SK-N-SH treated with all-trans-retinoic acid at 6 μM for 48 hours (cell line): ENCODE data around the gene RERE.
A peak's percentile ranks its signal among the peaks of the same experiment; 100 is the strongest.

ENCODE experiments used
- ATAC-seq: fragments of 200-7000 bp; cut with Tn5 transposase; 3 replicates; pipeline ENCODE4 v1.9.1; 2020; ENCODE audit warnings: mild to moderate bottlenecking, moderate library complexity
- ARNTL ChIP-seq: fragments of 450-650 bp; formaldehyde crosslinking; IDR thresholded peaks from 2 replicates; pipeline ENCODE4 v1.5.0; 2020; ENCODE audit warnings: low read depth, mild to moderate bottlenecking, moderate library complexity, borderline replicate concordance
- BACH2 ChIP-seq: fragments of 250-450 bp; sonication (Bioruptor Pico); IDR thresholded peaks from 2 replicates; pipeline ENCODE4 v1.9.0; 2021; ENCODE audit warnings: mild to moderate bottlenecking, borderline replicate concordance
- CREB5 ChIP-seq: fragments of 250-450 bp; sonication (Bioruptor Pico); IDR thresholded peaks from 2 replicates; pipeline ENCODE4 v1.5.1; 2020; ENCODE audit warnings: low read depth, mild to moderate bottlenecking, moderate library complexity
- CSDC2 ChIP-seq: fragments of 250-450 bp; sonication (Bioruptor Pico); IDR thresholded peaks from 2 replicates; pipeline ENCODE4 v1.5.0; 2020; ENCODE audit warnings: mild to moderate bottlenecking, moderate library complexity
- CSRNP3 ChIP-seq: fragments of 250-450 bp; sonication (Bioruptor Pico); IDR thresholded peaks from 2 replicates; pipeline ENCODE4 v1.5.1; 2021; ENCODE audit warnings: mild to moderate bottlenecking, moderate library complexity
- ESRRG ChIP-seq: fragments of 250-450 bp; sonication (Bioruptor Pico); IDR thresholded peaks from 2 replicates; pipeline ENCODE4 v1.6.1; 2021; ENCODE audit warnings: mild to moderate bottlenecking
- GLIS3 ChIP-seq: fragments of 250-450 bp; sonication (Bioruptor Pico); IDR thresholded peaks from 2 replicates; pipeline ENCODE4 v1.5.0; 2020; ENCODE audit warnings: mild to moderate bottlenecking, moderate library complexity
- ISL1 ChIP-seq: fragments of 250-450 bp; sonication (Bioruptor Pico); IDR thresholded peaks from 2 replicates; pipeline ENCODE4 v2.1.2; 2022; ENCODE audit warnings: mild to moderate bottlenecking, moderate library complexity
- OSR1 ChIP-seq: fragments of 250-450 bp; sonication (Bioruptor Pico); IDR thresholded peaks from 2 replicates; pipeline ENCODE4 v1.8.0; 2022; ENCODE audit warnings: moderate library complexity, mild to moderate bottlenecking, inconsistent platforms
- PATZ1 ChIP-seq: fragments of 250-450 bp; sonication (Bioruptor Pico); IDR thresholded peaks from 2 replicates; pipeline ENCODE4 v1.8.0; 2020; ENCODE audit warnings: mild to moderate bottlenecking, moderate library complexity, borderline replicate concordance
- POU6F1 ChIP-seq: fragments of 250-450 bp; sonication (Bioruptor Pico); IDR thresholded peaks from 2 replicates; pipeline ENCODE4 v1.8.0; 2021; ENCODE audit warnings: low read depth, mild to moderate bottlenecking, moderate library complexity, borderline replicate concordance
- PPARA ChIP-seq: fragments of 250-450 bp; sonication (Bioruptor Pico); IDR thresholded peaks from 2 replicates; pipeline ENCODE4 v1.5.0; 2020; ENCODE audit warnings: mild to moderate bottlenecking, borderline replicate concordance
- SNAI2 ChIP-seq: fragments of 250-450 bp; sonication (Bioruptor Pico); IDR thresholded peaks from 2 replicates; pipeline ENCODE4 v1.5.0; 2020; ENCODE audit warnings: mild to moderate bottlenecking, moderate library complexity
- TCF4 ChIP-seq: fragments of 250-450 bp; sonication (Bioruptor Pico); IDR thresholded peaks from 2 replicates; pipeline ENCODE4 v1.8.0; 2021; ENCODE audit warnings: mild to moderate bottlenecking, moderate library complexity, borderline replicate concordance
- TOX ChIP-seq: fragments of 250-450 bp; sonication (Bioruptor Pico); IDR thresholded peaks from 2 replicates; pipeline ENCODE4 v1.8.0; 2021; ENCODE audit warnings: mild to moderate bottlenecking, moderate library complexity, borderline replicate concordance
- TSHZ2 ChIP-seq: fragments of 250-450 bp; sonication (Bioruptor Pico); IDR thresholded peaks from 2 replicates; pipeline ENCODE4 v1.5.0; 2020; ENCODE audit warnings: mild to moderate bottlenecking, moderate library complexity
- ZC3H10 ChIP-seq: fragments of 250-450 bp; sonication (Bioruptor Pico); IDR thresholded peaks from 2 replicates; pipeline ENCODE4 v1.5.1; 2021; ENCODE audit warnings: mild to moderate bottlenecking, moderate library complexity
- ZFP3 ChIP-seq: fragments of 250-450 bp; sonication (Bioruptor Pico); IDR thresholded peaks from 2 replicates; pipeline ENCODE4 v1.5.0; 2020; ENCODE audit warnings: mild to moderate bottlenecking, moderate library complexity
- ZNF565 ChIP-seq: fragments of 450-650 bp; formaldehyde crosslinking; conservative IDR thresholded peaks from 2 replicates; pipeline ENCODE4 v1.5.0; 2020; ENCODE audit warnings: low read depth, mild to moderate bottlenecking, moderate library complexity
- ZNF70 ChIP-seq: fragments of 450-650 bp; formaldehyde crosslinking; IDR thresholded peaks from 2 replicates; pipeline ENCODE4 v1.5.0; 2020; ENCODE audit warnings: mild to moderate bottlenecking, moderate library complexity
- ZNF8 ChIP-seq: fragments of 450-650 bp; formaldehyde crosslinking; IDR thresholded peaks from 2 replicates; pipeline ENCODE4 v1.5.0; 2020; ENCODE audit warnings: mild to moderate bottlenecking, moderate library complexity

Gene RERE

GRCh38 chr1:8720347-8720746, 97.1 kb downstream of the RERE start:
- no peak for ATAC-seq
- TF ChIP-seq ESRRG (CRISPR knock-in tag) (no peak), TSHZ2 (CRISPR knock-in tag) (no peak), GLIS3 (no peak), ARNTL (no peak), CSDC2 (CRISPR knock-in tag) (no peak), OSR1 (CRISPR knock-in tag) (no peak), ZNF8 (CRISPR knock-in tag) (no peak), ZNF70 (CRISPR knock-in tag) (no peak), PPARA (CRISPR knock-in tag) (no peak), ZFP3 (CRISPR knock-in tag) (no peak)

GRCh38 chr1:8718850-8719361, 98.5 kb downstream of the RERE start:
- peak; percentile 63 for ATAC-seq
- TF ChIP-seq ZNF70 (CRISPR knock-in tag) = no peak
- TF ChIP-seq ZC3H10 (CRISPR knock-in tag) = no peak
- TF ChIP-seq ZNF565 (CRISPR knock-in tag) = no peak
- no peak for TF ChIP-seq TSHZ2 (CRISPR knock-in tag)
- no peak for TF ChIP-seq CSDC2 (CRISPR knock-in tag)
- no peak for TF ChIP-seq POU6F1 (CRISPR knock-in tag)
- no peak for TF ChIP-seq GLIS3
- TF ChIP-seq BACH2 (CRISPR knock-in tag) = no peak
- TF ChIP-seq PATZ1 = no peak
- no peak for TF ChIP-seq ZFP3 (CRISPR knock-in tag)
- no peak for TF ChIP-seq TCF4 (CRISPR knock-in tag)
- TF ChIP-seq CREB5 (CRISPR knock-in tag) = no peak
- no peak for TF ChIP-seq PPARA (CRISPR knock-in tag)
- no peak for TF ChIP-seq TOX
- TF ChIP-seq ISL1 (CRISPR knock-in tag) = no peak
- no peak for TF ChIP-seq OSR1 (CRISPR knock-in tag)
- no peak for TF ChIP-seq SNAI2 (CRISPR knock-in tag)
- no peak for TF ChIP-seq ARNTL
- no peak for TF ChIP-seq CSRNP3 (CRISPR knock-in tag)
